WTC11 (cell line): Measurements from ENCODE around the gene USF1. TPM values are rescaled to one million over a fixed set of nuclear protein-coding genes. Genes with fewer than 3 reads are reported as not detected.

Experiments used
- ATAC-seq: fragments of 200-7000 bp; cut with Tn5 transposase; 2 replicates; pipeline ENCODE4 v1.10.0; 2021; ENCODE audit warnings: mild to moderate bottlenecking, moderate library complexity
- CTCF ChIA-PET: fragments of 300-600 bp; sonication (Branson Sonifier 250); formaldehyde crosslinking; loops from one replicate; lab custom pipeline; 2021; ENCODE audit warnings: antibody characterized with exemption; lab: Charles Lee
- POLR2A ChIA-PET: fragments of 350-600 bp; sonication (Branson Sonifier 250); formaldehyde crosslinking; loops from one replicate; lab custom pipeline; 2021; ENCODE audit warnings: antibody characterized with exemption; lab: Charles Lee
- DNase-seq: peaks from one replicate; pipeline ENCODE4 v3.0.0; 2021; ENCODE audit warnings: low spot score
- H3K27ac Mint-ChIP-seq: 2 replicates; pipeline ENCODE4 v1.8.0; 2021; ENCODE audit warnings: mixed read lengths
- H3K27me3 Mint-ChIP-seq: 2 replicates; pipeline ENCODE4 v1.8.0; 2021; ENCODE audit warnings: low read depth, mild to moderate bottlenecking, moderate library complexity, mixed read lengths
- H3K36me3 Mint-ChIP-seq: 2 replicates; pipeline ENCODE4 v1.8.0; 2021; ENCODE audit warnings: mixed read lengths
- H3K4me1 Mint-ChIP-seq: 2 replicates; pipeline ENCODE4 v1.8.0; 2022; ENCODE audit warnings: mixed read lengths
- H3K4me3 Mint-ChIP-seq: 2 replicates; pipeline ENCODE4 v1.8.0; 2021; ENCODE audit warnings: mild to moderate bottlenecking, moderate library complexity, mixed read lengths
- H3K9me3 Mint-ChIP-seq: 2 replicates; pipeline ENCODE4 v1.8.0; 2021; ENCODE audit warnings: mixed read lengths
- ATF3 ChIP-seq: sonication (generic); formaldehyde crosslinking; conservative IDR thresholded peaks from 2 replicates; pipeline ENCODE4 v1.8.1; 2022; ENCODE audit warnings: mild to moderate bottlenecking, missing genetic modification reagents
- ATF6 ChIP-seq: sonication (generic); formaldehyde crosslinking; IDR thresholded peaks from 2 replicates; pipeline ENCODE4 v1.8.1; 2023; ENCODE audit warnings: mild to moderate bottlenecking, missing genetic modification reagents
- CREB1 ChIP-seq: sonication (generic); formaldehyde crosslinking; IDR thresholded peaks from 2 replicates; pipeline ENCODE4 v1.8.0; 2023; ENCODE audit warnings: mild to moderate bottlenecking, missing genetic modification reagents
- FOXJ3 ChIP-seq: sonication (generic); formaldehyde crosslinking; IDR thresholded peaks from 2 replicates; pipeline ENCODE4 v1.9.0; 2021; ENCODE audit warnings: missing genetic modification reagents, mild to moderate bottlenecking, borderline replicate concordance
- FOXK1 ChIP-seq: sonication (generic); formaldehyde crosslinking; IDR thresholded peaks from 2 replicates; pipeline ENCODE4 v1.8.0; 2022; ENCODE audit warnings: mild to moderate bottlenecking, moderate library complexity, missing genetic modification reagents
- FOXP1 ChIP-seq: sonication (generic); formaldehyde crosslinking; IDR thresholded peaks from 2 replicates; pipeline ENCODE4 v1.8.0; 2022; ENCODE audit warnings: missing genetic modification reagents, mild to moderate bottlenecking, moderate library complexity, borderline replicate concordance
- GTF2I ChIP-seq: fragments of 250-450 bp; sonication (Bioruptor Pico); conservative IDR thresholded peaks from 2 replicates; pipeline ENCODE4 v1.4.0; 2021; ENCODE audit warnings: mild to moderate bottlenecking
- NFATC4 ChIP-seq: fragments of 250-450 bp; sonication (Bioruptor Pico); IDR thresholded peaks from 2 replicates; pipeline ENCODE4 v1.9.0; 2021; ENCODE audit warnings: mild to moderate bottlenecking
- NR2C2 ChIP-seq: sonication (generic); formaldehyde crosslinking; IDR thresholded peaks from 2 replicates; pipeline ENCODE4 v1.8.0; 2022; ENCODE audit warnings: mild to moderate bottlenecking, missing genetic modification reagents
- OVOL2 ChIP-seq: fragments of 250-450 bp; sonication (Bioruptor Pico); IDR thresholded peaks from 2 replicates; pipeline ENCODE4 v1.9.0; 2021; ENCODE audit warnings: mild to moderate bottlenecking, borderline replicate concordance
- PRDM15 ChIP-seq: sonication (generic); formaldehyde crosslinking; IDR thresholded peaks from 2 replicates; pipeline ENCODE4 v1.8.0; 2022; ENCODE audit warnings: missing genetic modification reagents
- STAT6 ChIP-seq: sonication (generic); formaldehyde crosslinking; conservative IDR thresholded peaks from 2 replicates; pipeline ENCODE4 v1.8.1; 2023; ENCODE audit warnings: mild to moderate bottlenecking, low read depth, missing genetic modification reagents, moderate library complexity
- TEAD4 ChIP-seq: sonication (generic); formaldehyde crosslinking; IDR thresholded peaks from 2 replicates; pipeline ENCODE4 v1.8.0; 2022; ENCODE audit warnings: mild to moderate bottlenecking, missing genetic modification reagents
- ZNF121 ChIP-seq: sonication (generic); formaldehyde crosslinking; IDR thresholded peaks from 2 replicates; pipeline ENCODE4 v1.8.0; 2023; ENCODE audit warnings: missing genetic modification reagents
- ZNF138 ChIP-seq: sonication (generic); formaldehyde crosslinking; conservative IDR thresholded peaks from 2 replicates; pipeline ENCODE4 v1.8.1; 2022; ENCODE audit warnings: mild to moderate bottlenecking, moderate library complexity, missing genetic modification reagents
- ZNF232 ChIP-seq: sonication (generic); formaldehyde crosslinking; IDR thresholded peaks from 2 replicates; pipeline ENCODE4 v1.8.0; 2022; ENCODE audit warnings: mild to moderate bottlenecking, missing genetic modification reagents
- ZNF396 ChIP-seq: fragments of 250-450 bp; sonication (Bioruptor Pico); IDR thresholded peaks from 2 replicates; pipeline ENCODE4 v1.8.0; 2021; ENCODE audit warnings: mild to moderate bottlenecking, moderate library complexity, borderline replicate concordance
- ZNF512 ChIP-seq: sonication (generic); formaldehyde crosslinking; IDR thresholded peaks from 2 replicates; pipeline ENCODE4 v1.8.1; 2022; ENCODE audit warnings: missing genetic modification reagents, borderline replicate concordance
- ZNF532 ChIP-seq: fragments of 250-450 bp; sonication (Bioruptor Pico); IDR thresholded peaks from 2 replicates; pipeline ENCODE4 v1.9.0; 2021; ENCODE audit warnings: mild to moderate bottlenecking, borderline replicate concordance
- ZNF671 ChIP-seq: fragments of 250-450 bp; sonication (Bioruptor Pico); IDR thresholded peaks from 2 replicates; pipeline ENCODE4 v1.8.0; 2021; ENCODE audit warnings: mild to moderate bottlenecking
- total RNA-seq: library from RNA; stranded (reverse); gene quantifications from 3 replicates; pipeline ENCODE4 v1.2.3, GENCODE V29; 2021

Gene USF1
- total RNA-seq, 1 experiment from 2014 or later = 65.6 TPM

GRCh38 chr1:161033751-161034150 lies 12.0 kb downstream of the USF1 start:
- TF ChIP-seq ZNF121 (CRISPR knock-in tag) (no peak), ZNF138 (no peak), ZNF532 (CRISPR knock-in tag) (no peak), FOXJ3 (no peak), NR2C2 (CRISPR knock-in tag) (no peak), ZNF671 (CRISPR knock-in tag) (no peak), STAT6 (no peak), GTF2I (CRISPR knock-in tag) (no peak)
- ATAC-seq (no peak), DNase-seq (no peak)
- Mint-ChIP-seq H3K4me1 (peaks cover 26% of the 10 kb centered on the region), H3K36me3 (peaks cover 10% of the 10 kb centered on the region), H3K27ac (no peak overlapping the region), H3K9me3 (peaks cover 6% of the 10 kb centered on the region; the same call in 1 of the 2 replicates), H3K27me3 (no peaks in the 10 kb centered on the region), H3K4me3 (no peak overlapping the region)
- POLR2A ChIA-PET = interaction anchor here (3.7 kb wide), 1 partner anchor 12 kb away, joined by 15 read pairs; the partner anchor contains the start of gene F11R
- CTCF ChIA-PET = interaction anchor here (0.5 to 0.8 kb wide), 2 partner anchors 8 to 19 kb away, joined by 3 to 4 read pairs; no protein-coding TSS in a partner anchor

GRCh38 chr1:161032409-161032808 lies 13.4 kb downstream of the USF1 start:
- Mint-ChIP-seq H3K36me3 (peaks cover 17% of the 10 kb centered on the region), H3K27ac (no peak overlapping the region; the same call in 1 of the 2 replicates), H3K27me3 (no peaks in the 10 kb centered on the region), H3K4me3 (no peak overlapping the region), H3K4me1 (peaks cover 20% of the 10 kb centered on the region), H3K9me3 (peaks cover 6% of the 10 kb centered on the region; the same call in 1 of the 2 replicates)
- ATAC-seq (no peak), DNase-seq (no peak)
- TF ChIP-seq CREB1 (CRISPR knock-in tag) = no peak
- no peak for TF ChIP-seq FOXP1 (CRISPR knock-in tag)
- TF ChIP-seq ATF6 (CRISPR knock-in tag) = no peak
- no peak for TF ChIP-seq ATF3 (CRISPR knock-in tag)
- TF ChIP-seq NFATC4 (CRISPR knock-in tag) = no peak
- no peak for TF ChIP-seq OVOL2 (CRISPR knock-in tag)
- TF ChIP-seq ZNF512 (CRISPR knock-in tag) = no peak
- TF ChIP-seq ZNF232 (CRISPR knock-in tag) = no peak
- no peak for TF ChIP-seq FOXK1 (CRISPR knock-in tag)
- no peak for TF ChIP-seq PRDM15 (CRISPR knock-in tag)
- no peak for TF ChIP-seq ZNF396 (CRISPR knock-in tag)
- no peak for TF ChIP-seq TEAD4 (CRISPR knock-in tag)
- POLR2A ChIA-PET = interaction anchor here (3.7 kb wide), 1 partner anchor 11 kb away, joined by 15 read pairs; the partner anchor contains the start of gene F11R
- CTCF ChIA-PET = interaction anchor here (0.8 to 1.2 kb wide), 3 partner anchors 9 to 35 kb away, joined by 3 read pairs; no protein-coding TSS in a partner anchor
